GM12872 (cell line): Measurements from ENCODE around the gene CHIC1.

Source experiments
- TF ChIP-seq, protein P1 (sequence below): IDR thresholded peaks from 3 replicates; pipeline ENCODE4 v1.5.1; 2011; ENCODE audit warnings: low read depth, mild to moderate bottlenecking, low read length, moderate library complexity; ENCODE audit not compliant: insufficient read depth

The CHIC1 gene

DNA sequence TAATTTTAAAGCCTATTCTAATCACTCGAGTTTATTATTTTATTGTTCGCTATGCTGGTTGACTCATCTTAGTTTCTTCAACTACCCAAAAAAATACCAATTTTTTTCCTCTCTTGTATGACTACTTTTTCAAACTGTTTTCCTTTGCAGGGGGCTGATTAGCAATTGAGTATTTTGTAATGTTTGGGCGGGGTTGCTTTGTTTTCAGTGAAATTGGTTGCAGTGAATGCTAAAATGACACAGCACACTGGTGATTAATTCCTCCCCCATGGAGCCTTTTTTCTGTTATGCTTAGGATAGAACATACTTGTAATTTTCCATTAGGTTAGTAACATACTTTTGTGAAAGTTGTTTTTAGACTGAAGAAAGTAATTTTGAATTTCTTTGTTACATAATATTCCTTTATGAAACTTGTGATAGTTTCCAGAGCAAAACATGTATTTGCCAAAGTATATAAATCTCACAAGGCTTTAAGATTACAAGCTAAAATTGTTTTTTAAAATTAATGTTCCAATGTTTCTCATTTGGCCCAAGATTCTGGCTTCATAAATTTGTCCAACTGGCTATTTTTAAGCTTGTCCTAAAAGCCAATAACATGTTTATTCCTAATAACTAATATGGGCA is 120.4 kb downstream of the CHIC1 start:
- TF ChIP-seq, protein P1, sequence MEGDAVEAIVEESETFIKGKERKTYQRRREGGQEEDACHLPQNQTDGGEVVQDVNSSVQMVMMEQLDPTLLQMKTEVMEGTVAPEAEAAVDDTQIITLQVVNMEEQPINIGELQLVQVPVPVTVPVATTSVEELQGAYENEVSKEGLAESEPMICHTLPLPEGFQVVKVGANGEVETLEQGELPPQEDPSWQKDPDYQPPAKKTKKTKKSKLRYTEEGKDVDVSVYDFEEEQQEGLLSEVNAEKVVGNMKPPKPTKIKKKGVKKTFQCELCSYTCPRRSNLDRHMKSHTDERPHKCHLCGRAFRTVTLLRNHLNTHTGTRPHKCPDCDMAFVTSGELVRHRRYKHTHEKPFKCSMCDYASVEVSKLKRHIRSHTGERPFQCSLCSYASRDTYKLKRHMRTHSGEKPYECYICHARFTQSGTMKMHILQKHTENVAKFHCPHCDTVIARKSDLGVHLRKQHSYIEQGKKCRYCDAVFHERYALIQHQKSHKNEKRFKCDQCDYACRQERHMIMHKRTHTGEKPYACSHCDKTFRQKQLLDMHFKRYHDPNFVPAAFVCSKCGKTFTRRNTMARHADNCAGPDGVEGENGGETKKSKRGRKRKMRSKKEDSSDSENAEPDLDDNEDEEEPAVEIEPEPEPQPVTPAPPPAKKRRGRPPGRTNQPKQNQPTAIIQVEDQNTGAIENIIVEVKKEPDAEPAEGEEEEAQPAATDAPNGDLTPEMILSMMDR, result no peak

DNA sequence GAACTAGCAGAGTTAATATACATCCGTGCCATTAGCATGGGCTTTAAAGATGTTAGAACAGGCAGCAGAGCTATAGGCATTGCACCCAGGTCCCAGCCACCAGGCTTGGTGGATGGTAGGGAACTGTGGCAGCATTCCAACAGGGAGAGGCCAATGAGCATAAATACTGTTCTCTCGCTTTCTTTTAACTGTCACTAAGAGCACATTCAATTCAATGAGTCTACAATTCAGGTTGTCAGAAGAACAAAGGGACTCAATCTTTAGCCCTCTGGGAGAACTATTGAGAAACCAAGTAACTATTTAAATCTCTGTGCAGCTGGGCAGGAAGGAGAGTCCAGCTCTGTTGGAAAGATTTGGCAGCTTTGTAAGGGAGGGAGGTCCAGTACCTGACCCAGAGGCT is 165.6 kb downstream of the CHIC1 start:
- TF ChIP-seq, protein P1, result no peak
